Keratinocyte (primary cell): ENCODE data around the gene SLC24A5. TPM values are rescaled to one million over a fixed set of nuclear protein-coding genes. Genes with fewer than 3 reads are reported as not detected.

Source experiments
- DNase-seq: peaks from one replicate; pipeline ENCODE4 v3.0.0-alpha.2; 2011; ENCODE audit warnings: low read depth, missing footprints, low spot score
- FAIRE-seq: peaks from 2 replicates; lab custom pipeline; 2011; peaks lifted over from hg19 to GRCh38; lab: Jason Lieb, UNC
- H2AFZ ChIP-seq: 2 replicates; pipeline ENCODE4 v1.6.0; 2012; ENCODE audit warnings: low read length, control low read depth, inconsistent platforms; ENCODE audit not compliant: control insufficient read depth
- H3K27ac ChIP-seq: 2 replicates; pipeline ENCODE4 v1.5.1; 2011; ENCODE audit warnings: low read length; ENCODE audit not compliant: control insufficient read depth, insufficient read depth
- H3K27me3 ChIP-seq: 3 replicates; pipeline ENCODE4 v1.6.0; 2011; ENCODE audit warnings: low read length; ENCODE audit not compliant: control insufficient read depth, insufficient read depth; ENCODE audit errors: extremely low read depth
- H3K36me3 ChIP-seq, 2 experiments: 2 replicates in 1 of 2; 3 replicates in 1 of 2; pipeline ENCODE4 v1.5.1; 2011; ENCODE audit warnings: low read length in 2 of 2, mild to moderate bottlenecking in 1 of 2; ENCODE audit not compliant: control insufficient read depth in 2 of 2, insufficient read depth in 2 of 2; ENCODE audit errors: extremely low read depth in 1 of 2
- H3K4me1 ChIP-seq: 3 replicates; pipeline ENCODE4 v1.5.1; 2011; ENCODE audit warnings: low read length; ENCODE audit not compliant: control insufficient read depth, insufficient read depth; ENCODE audit errors: extremely low read depth
- H3K4me2 ChIP-seq: 3 replicates; pipeline ENCODE4 v1.6.0; 2011; ENCODE audit warnings: low read depth, low read length; ENCODE audit not compliant: control insufficient read depth, insufficient read depth; ENCODE audit errors: extremely low read depth
- H3K4me3 ChIP-seq, 3 experiments: fragments of 200-600 bp in 1 of 3; sonication (generic) in 1 of 3; 2 replicates in 2 of 3; 3 replicates in 1 of 3; pipeline ENCODE4 v1.5.1; 2011 to 2016; ENCODE audit warnings: low read length in 3 of 3, mild to moderate bottlenecking in 3 of 3, control low read depth in 2 of 3, inconsistent platforms in 1 of 3, low read depth in 1 of 3, mixed read lengths in 1 of 3, mixed run types in 1 of 3, moderate library complexity in 1 of 3; ENCODE audit not compliant: control insufficient read depth in 2 of 3, insufficient read depth in 2 of 3; ENCODE audit errors: extremely low read depth in 1 of 3
- H3K79me2 ChIP-seq: 2 replicates; pipeline ENCODE4 v1.6.0; 2012; ENCODE audit warnings: low read length; ENCODE audit not compliant: control insufficient read depth, insufficient read depth
- H3K9ac ChIP-seq: 3 replicates; pipeline ENCODE4 v1.6.0; 2011; ENCODE audit warnings: low read length; ENCODE audit not compliant: control insufficient read depth, insufficient read depth; ENCODE audit errors: extremely low read depth
- H3K9me1 ChIP-seq: 3 replicates; pipeline ENCODE4 v1.6.0; 2011; ENCODE audit warnings: low read length; ENCODE audit not compliant: control insufficient read depth, insufficient read depth; ENCODE audit errors: extremely low read depth
- H3K9me3 ChIP-seq: 2 replicates; pipeline ENCODE4 v1.5.1; 2012; ENCODE audit warnings: low read depth, low read length; ENCODE audit not compliant: control insufficient read depth
- H4K20me1 ChIP-seq: 3 replicates; pipeline ENCODE4 v1.6.0; 2011; ENCODE audit warnings: low read length; ENCODE audit not compliant: control insufficient read depth, insufficient read depth; ENCODE audit errors: extremely low read depth
- CTCF ChIP-seq, 3 experiments: IDR thresholded peaks in 1 of 3; conservative IDR thresholded peaks in 1 of 3; optimal IDR thresholded peaks in 1 of 3; 2 replicates in 2 of 3; 3 replicates in 1 of 3; pipeline versions ENCODE3 to v1.5.1; 2011; ENCODE audit warnings: low read length in 3 of 3, mild to moderate bottlenecking in 3 of 3, moderate library complexity in 2 of 3, control low read depth in 1 of 3, inconsistent platforms in 1 of 3; ENCODE audit not compliant: insufficient read depth in 2 of 3; ENCODE audit errors: extremely low read depth in 1 of 3
- EZH2 ChIP-seq: IDR thresholded peaks from one replicate; pipeline ENCODE4 v1.6.1; 2012; ENCODE audit warnings: inconsistent platforms, mild to moderate bottlenecking, low read length, moderate library complexity
- dilution Hi-C: fragments of 300-500 bp; cut with MboI; formaldehyde crosslinking; loops from one replicate; pipeline ENCODE4 v1.7.0; 2020; ENCODE audit warnings: low sequenced_read_pairs; ENCODE audit not compliant: extremely low pct_ligation_motif_present
- polyA plus RNA-seq, 5 experiments: library from polyadenylated mRNA; depleted of rRNA in 3 of 5; stranded (reverse) in 3 of 5; stranded (forward) in 1 of 5; unstranded in 1 of 5; fragments of >200 nt; gene quantifications; 1 replicate in 1 of 5; 2 replicates in 3 of 5; 3 replicates in 1 of 5; pipeline versions ENCODE4 v1.2.1 to v1.2.3, GENCODE V29; 2011 to 2012; ENCODE audit warnings: missing spikeins in 2 of 5, low read depth in 1 of 5, low replicate concordance in 1 of 5

The SLC24A5 gene
- polyA plus RNA-seq, 1 donor (not counting 4 experiments of a cell fraction or from before 2014, with no cell fraction given): 0.04 TPM

DNA sequence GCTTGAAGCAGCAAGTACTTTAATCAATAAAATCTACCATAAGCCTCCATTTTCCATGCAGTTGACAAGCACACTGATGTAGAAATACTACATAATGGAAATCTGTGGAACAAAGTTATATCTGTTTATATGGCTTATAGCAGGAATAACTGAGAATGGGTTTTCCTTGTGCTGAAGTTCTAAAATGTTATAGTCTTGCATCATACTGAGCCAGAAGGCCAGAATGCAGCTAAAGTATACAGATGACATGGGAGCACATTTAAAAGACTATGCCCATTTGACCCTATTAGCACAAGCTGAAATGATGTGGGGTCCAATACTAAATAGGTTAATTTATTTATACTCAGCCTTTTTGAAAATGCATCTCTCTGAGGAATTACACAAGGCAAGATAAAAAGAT lies 25.1 kb downstream of the SLC24A5 start:
- Histone ChIP-seq H3K27me3 (no peaks in the 10 kb centered on the region), H3K79me2 (no peaks in the 10 kb centered on the region), H3K27ac (no peak overlapping the region), H3K9me3 (peaks cover 2% of the 10 kb centered on the region), H4K20me1 (no peaks in the 10 kb centered on the region), H3K9ac (no peak overlapping the region), H3K4me3 (no peak overlapping the region), H3K4me2 (no peak overlapping the region), H3K9me1 (no peaks in the 10 kb centered on the region), H3K36me3 (no peaks in the 10 kb centered on the region), H3K4me1 (peaks cover 37% of the 10 kb centered on the region), H2AFZ (no peak overlapping the region)
- TF ChIP-seq CTCF (optimal IDR thresholded peaks at IDR 0.05 in 1 of 3, IDR thresholded peaks at IDR 0.05 in 1 of 3, conservative IDR thresholded peaks at IDR 0.05 in 1 of 3; ENCODE audit: extremely low read depth in 1 of 3, insufficient read depth in 2 of 3, low read length in 3 of 3): no peak
- no peak for TF ChIP-seq EZH2
- no peak for DNase-seq
- FAIRE-seq: no peak
- dilution Hi-C loops: no loop called here

DNA sequence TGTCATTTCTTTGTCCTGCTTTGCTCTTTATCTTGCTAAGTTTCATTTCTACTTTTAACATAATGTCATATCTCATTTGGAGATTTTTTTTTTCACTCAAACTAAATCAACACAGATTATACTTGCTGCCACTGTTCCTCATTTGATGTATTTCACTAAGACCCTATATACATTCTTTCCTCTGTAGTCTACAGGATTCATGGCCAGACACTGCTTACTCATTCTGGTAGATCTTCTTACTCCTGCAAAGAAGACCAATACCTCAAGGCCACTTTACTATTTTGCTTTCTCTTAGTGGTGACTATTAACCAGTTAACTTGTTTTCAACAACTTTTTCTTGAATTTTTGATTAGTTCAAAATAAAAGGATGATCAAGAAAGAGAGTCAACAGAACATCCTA lies 26.6 kb downstream of the SLC24A5 start:
- H4K20me1 ChIP-seq: no peaks in the 10 kb centered on the region
- H3K27ac ChIP-seq: no peak overlapping the region
- dilution Hi-C loops: no loop called here
- no peaks in the 10 kb centered on the region for H3K27me3 ChIP-seq
- H3K79me2 ChIP-seq: no peaks in the 10 kb centered on the region
- no peak overlapping the region for H3K9ac ChIP-seq
- TF ChIP-seq CTCF (optimal IDR thresholded peaks at IDR 0.05 in 1 of 3, IDR thresholded peaks at IDR 0.05 in 1 of 3, conservative IDR thresholded peaks at IDR 0.05 in 1 of 3; ENCODE audit: extremely low read depth in 1 of 3, insufficient read depth in 2 of 3, low read length in 3 of 3): no peak
- TF ChIP-seq EZH2: no peak
- H3K9me3 ChIP-seq: peaks cover 2% of the 10 kb centered on the region
- no peak overlapping the region for H2AFZ ChIP-seq
- DNase-seq (no peak), FAIRE-seq (peak; percentile 34)
- H3K9me1 ChIP-seq: no peaks in the 10 kb centered on the region
- no peak overlapping the region for H3K4me3 ChIP-seq
- H3K36me3 ChIP-seq: no peaks in the 10 kb centered on the region
- peaks cover 37% of the 10 kb centered on the region for H3K4me1 ChIP-seq
- no peak overlapping the region for H3K4me2 ChIP-seq
